BE2C (cell line): Measurements from ENCODE around the gene C1orf159.
"Not testable (repeated sequence)": the region's sequence is repeated elsewhere in the genome, so short reads cannot be mapped to it uniquely, and the experiment has no call there.

Experiments used
- DNase-seq: peaks from one replicate; pipeline ENCODE4 v3.0.0-alpha.2; 2020
- H3K27me3 ChIP-seq: fragments of 250-450 bp; sonication (Bioruptor Pico); 2 replicates; pipeline ENCODE4 v1.5.1; 2020; ENCODE audit warnings: mild to moderate bottlenecking
- H3K36me3 ChIP-seq: fragments of 250-450 bp; sonication (Bioruptor Pico); 2 replicates; pipeline ENCODE4 v1.5.1; 2020; ENCODE audit warnings: mild to moderate bottlenecking
- H3K4me1 ChIP-seq: fragments of 250-450 bp; sonication (Bioruptor Pico); 2 replicates; pipeline ENCODE4 v1.5.1; 2020
- H3K4me3 ChIP-seq: 2 replicates; pipeline ENCODE4 v1.5.1; 2011; ENCODE audit warnings: low read depth, low read length
- H3K9me3 ChIP-seq: fragments of 250-450 bp; sonication (Bioruptor Pico); 2 replicates; pipeline ENCODE4 v1.5.1; 2020
- TF ChIP-seq, protein P1 (sequence below): IDR thresholded peaks from 2 replicates; pipeline ENCODE4 v1.5.1; 2012; ENCODE audit warnings: mild to moderate bottlenecking, low read depth, low read length

C1orf159 gene

DNA sequence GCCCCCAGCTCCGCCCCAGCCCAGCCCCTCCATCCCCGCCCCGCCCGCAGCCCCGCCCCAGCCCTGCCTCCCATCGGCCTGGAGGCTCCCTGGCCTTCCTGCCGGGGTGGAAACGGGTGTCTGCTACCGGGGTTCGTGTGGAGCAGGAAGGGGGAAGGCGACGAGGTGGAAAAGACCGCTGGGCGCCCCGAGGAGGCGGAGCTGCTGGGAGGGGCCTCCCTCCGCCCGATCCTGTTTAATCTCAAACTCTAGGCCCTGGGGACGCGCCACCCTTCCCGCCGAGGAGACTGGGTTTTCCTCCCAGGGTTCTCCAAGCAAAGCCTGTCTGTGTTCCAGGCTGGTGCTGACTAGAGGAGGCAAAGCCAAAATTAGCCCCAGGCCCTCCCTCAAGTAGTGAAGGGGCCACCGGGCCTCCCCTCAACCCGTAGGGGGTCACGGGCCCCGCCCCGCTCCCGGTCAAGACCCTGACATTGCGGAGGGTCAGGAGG lies 41.6 kb upstream of the C1orf159 start:
- DNase-seq: peak; percentile 82
- Histone ChIP-seq H3K36me3 (no peaks in the 10 kb centered on the region), H3K4me1 (0 out of 2 replicates have a peak, but pooled peaks cover 4% of the 10 kb centered on the region), H3K4me3 (peak overlapping the region; percentile 65), H3K27me3 (no peaks in the 10 kb centered on the region), H3K9me3 (no peaks in the 10 kb centered on the region)
- TF ChIP-seq, protein P1, sequence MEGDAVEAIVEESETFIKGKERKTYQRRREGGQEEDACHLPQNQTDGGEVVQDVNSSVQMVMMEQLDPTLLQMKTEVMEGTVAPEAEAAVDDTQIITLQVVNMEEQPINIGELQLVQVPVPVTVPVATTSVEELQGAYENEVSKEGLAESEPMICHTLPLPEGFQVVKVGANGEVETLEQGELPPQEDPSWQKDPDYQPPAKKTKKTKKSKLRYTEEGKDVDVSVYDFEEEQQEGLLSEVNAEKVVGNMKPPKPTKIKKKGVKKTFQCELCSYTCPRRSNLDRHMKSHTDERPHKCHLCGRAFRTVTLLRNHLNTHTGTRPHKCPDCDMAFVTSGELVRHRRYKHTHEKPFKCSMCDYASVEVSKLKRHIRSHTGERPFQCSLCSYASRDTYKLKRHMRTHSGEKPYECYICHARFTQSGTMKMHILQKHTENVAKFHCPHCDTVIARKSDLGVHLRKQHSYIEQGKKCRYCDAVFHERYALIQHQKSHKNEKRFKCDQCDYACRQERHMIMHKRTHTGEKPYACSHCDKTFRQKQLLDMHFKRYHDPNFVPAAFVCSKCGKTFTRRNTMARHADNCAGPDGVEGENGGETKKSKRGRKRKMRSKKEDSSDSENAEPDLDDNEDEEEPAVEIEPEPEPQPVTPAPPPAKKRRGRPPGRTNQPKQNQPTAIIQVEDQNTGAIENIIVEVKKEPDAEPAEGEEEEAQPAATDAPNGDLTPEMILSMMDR: no peak

GRCh38 chr1:1157033-1157365 lies 41.1 kb upstream of the C1orf159 start:
- no peak overlapping the region for H3K4me3 ChIP-seq
- H3K36me3 ChIP-seq: no peaks in the 10 kb centered on the region
- no peak for DNase-seq
- TF ChIP-seq, protein P1: no peak
- H3K9me3 ChIP-seq: no peaks in the 10 kb centered on the region; the same call in 1 of the 2 replicates
- H3K4me1 ChIP-seq: 0 out of 2 replicates have a peak, but pooled peaks cover 4% of the 10 kb centered on the region
- H3K27me3 ChIP-seq: no peaks in the 10 kb centered on the region

- no peak overlapping the region for H3K4me3 ChIP-seq
- DNase-seq: no peak
These were observed 40.5 kb upstream of the C1orf159 start for GRCh38 chr1:1156140-1157032.

GRCh38 chr1:1155258-1155657 lies 39.4 kb upstream of the C1orf159 start:
- TF ChIP-seq, protein P1: no peak
- DNase-seq: no peak
- Histone ChIP-seq H3K27me3 (no peaks in the 10 kb centered on the region), H3K9me3 (no peaks in the 10 kb centered on the region; the same call in 1 of the 2 replicates), H3K36me3 (no peaks in the 10 kb centered on the region), H3K4me1 (0 out of 2 replicates have a peak, but pooled peaks cover 4% of the 10 kb centered on the region), H3K4me3 (no peak overlapping the region)

More at GRCh38 chr1:1156140-1157032, 40.5 kb upstream of the C1orf159 start:
- H3K9me3 ChIP-seq: no peaks in the 10 kb centered on the region; the same call in 1 of the 2 replicates
- no peaks in the 10 kb centered on the region for H3K27me3 ChIP-seq
- H3K36me3 ChIP-seq: no peaks in the 10 kb centered on the region
- TF ChIP-seq, protein P1: no peak
- H3K4me1 ChIP-seq: 0 out of 2 replicates have a peak, but pooled peaks cover 4% of the 10 kb centered on the region

GRCh38 chr1:1153874-1154273 lies 38.0 kb upstream of the C1orf159 start:
- no peaks in the 10 kb centered on the region; the same call in 1 of the 2 replicates for H3K9me3 ChIP-seq
- H3K27me3 ChIP-seq: no peaks in the 10 kb centered on the region
- TF ChIP-seq, protein P1: no peak
- 0 out of 2 replicates have a peak, but pooled peaks cover 4% of the 10 kb centered on the region for H3K4me1 ChIP-seq
- no peak for DNase-seq
- H3K36me3 ChIP-seq: no peaks in the 10 kb centered on the region
- H3K4me3 ChIP-seq: no peak overlapping the region

DNA sequence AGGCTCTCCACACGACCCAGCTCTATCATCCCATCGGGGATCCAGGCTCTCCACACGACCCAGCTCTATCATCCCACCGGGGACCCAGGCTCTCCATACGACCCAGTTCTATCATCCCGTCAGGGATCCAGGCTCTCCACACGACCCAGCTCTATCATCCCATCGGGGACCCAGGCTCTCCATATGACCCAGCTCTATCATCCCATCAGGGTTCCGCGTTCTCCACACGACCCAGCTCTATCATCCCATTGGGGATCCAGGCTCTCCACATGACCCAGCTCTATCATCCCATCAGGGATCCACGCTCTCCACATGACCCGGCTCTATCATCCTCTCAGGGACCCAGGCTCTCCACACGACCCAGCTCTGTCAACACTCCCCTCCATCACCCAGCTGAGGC lies 37.3 kb upstream of the C1orf159 start:
- DNase-seq, H3K4me3 ChIP-seq, H3K36me3 ChIP-seq, H3K27me3 ChIP-seq, H3K9me3 ChIP-seq, H3K4me1 ChIP-seq: not testable (repeated sequence)

DNA sequence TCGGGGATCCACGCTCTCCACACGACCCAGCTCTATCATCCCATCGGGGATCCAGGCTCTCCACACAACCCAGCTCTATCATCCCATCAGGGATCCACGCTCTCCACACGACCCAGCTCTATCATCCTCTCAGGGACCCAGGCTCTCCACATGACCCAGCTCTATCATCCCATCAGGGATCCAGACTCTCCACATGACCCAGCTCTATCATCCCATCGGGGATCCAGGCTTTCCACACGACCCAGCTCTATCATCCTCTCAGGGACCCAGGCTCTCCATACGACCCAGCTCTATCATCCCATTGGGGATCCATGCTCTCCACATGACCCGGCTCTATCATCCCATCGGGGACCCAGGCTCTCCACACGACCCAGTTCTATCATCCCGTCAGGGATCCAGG lies 36.5 kb upstream of the C1orf159 start:
- H3K27me3 ChIP-seq, H3K4me3 ChIP-seq, DNase-seq, H3K9me3 ChIP-seq, H3K36me3 ChIP-seq, H3K4me1 ChIP-seq: not testable (repeated sequence)
